ENCODE data around the gene PNPLA1.

The PNPLA1 gene

GRCh38 chr6:36309900-36310299, 40.0 kb downstream of the PNPLA1 start:
- H3K4me3 ChIP-seq (ENCODE audit: low read length) = no peak overlapping the region
- DNase-seq (ENCODE audit: low read depth) = no peak
- TF ChIP-seq CTCF (IDR thresholded peaks at IDR 0.05; ENCODE audit: insufficient read depth, low read depth, low read length, missing control alignments) = no peak

DNA sequence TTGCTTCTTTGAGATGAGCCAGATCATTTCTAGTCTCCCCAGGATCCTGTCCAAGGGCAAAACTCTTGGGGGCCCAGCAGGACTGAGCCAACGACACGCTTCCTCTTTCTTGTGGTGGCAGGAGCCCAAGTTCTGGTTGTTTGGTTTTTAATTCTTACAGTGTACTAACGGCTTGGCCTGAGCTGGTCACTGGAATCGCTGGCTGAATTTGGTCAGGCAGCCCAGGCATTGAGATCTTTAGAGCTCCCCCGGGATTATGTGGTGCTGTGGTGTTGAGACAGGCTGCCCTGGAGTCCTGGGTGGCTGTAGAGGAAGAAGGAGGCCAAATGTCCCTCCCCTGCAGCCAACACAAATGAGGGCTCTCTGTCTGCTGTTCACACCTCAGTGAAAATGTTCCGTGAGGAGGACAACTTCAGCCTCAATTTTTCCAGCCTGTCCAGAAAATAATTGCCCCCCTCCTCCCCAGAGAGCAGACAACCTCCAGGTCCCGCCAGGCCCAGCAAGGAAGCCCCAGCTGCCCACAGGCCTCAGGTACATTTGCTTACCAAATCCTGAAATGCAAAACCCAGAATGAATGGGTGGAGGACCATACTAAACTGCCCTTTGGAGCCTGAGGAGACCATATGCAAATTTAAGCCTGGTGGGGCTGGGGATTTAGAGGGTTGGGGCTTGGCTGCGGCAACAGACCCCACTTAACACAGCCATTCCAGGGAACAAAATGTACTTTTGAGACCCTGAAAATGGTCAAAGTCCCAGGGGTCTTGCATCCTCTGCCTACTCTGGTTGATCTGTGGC, 43.2 kb downstream of the PNPLA1 start:
- no peak for TF ChIP-seq CTCF (IDR thresholded peaks at IDR 0.05; ENCODE audit: insufficient read depth, low read depth, low read length, missing control alignments)
- no peak for DNase-seq (ENCODE audit: low read depth)
- H3K4me3 ChIP-seq (ENCODE audit: low read length) = no peak overlapping the region

GRCh38 chr6:36313649-36313936, 43.7 kb downstream of the PNPLA1 start:
- no peak overlapping the region for H3K4me3 ChIP-seq (ENCODE audit: low read length)
- no peak for DNase-seq (ENCODE audit: low read depth)
- no peak for TF ChIP-seq CTCF (IDR thresholded peaks at IDR 0.05; ENCODE audit: insufficient read depth, low read depth, low read length, missing control alignments)

DNA sequence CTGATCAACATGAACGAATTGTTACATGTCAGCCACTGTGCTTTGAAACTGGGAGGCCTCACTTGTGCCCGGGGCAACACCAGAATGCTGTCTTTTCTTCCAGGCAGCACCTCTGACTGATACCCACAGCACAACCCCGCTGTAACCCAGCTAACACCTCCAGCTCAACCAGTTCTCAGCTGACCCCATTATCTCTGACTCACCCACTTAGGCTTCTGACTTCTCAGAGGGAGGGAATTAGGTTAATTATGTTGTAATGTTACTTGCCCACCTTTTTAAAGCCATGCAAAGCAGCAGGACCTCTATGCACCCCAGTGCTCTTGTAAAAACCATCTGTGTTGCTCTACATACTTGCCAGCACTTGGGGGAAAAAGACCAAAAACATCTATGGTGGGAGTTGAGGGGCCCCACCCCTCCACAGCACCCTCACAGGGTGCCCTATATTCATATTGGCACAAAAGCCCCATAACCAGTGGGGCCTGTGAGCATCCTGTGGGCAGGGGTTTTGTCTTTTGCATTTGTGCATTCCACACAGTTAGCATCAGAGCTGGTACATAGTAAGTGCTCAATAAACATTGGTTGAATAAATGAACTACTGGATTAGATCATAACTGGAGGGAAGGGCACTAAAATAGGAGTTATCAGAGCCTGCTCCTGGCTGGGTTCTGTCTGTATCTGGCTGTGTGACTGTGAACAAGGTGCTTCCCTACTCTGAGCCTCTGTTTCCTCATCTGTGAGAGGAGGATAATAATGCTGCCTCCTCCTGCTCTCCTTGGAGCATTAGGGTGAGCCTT, 44.6 kb downstream of the PNPLA1 start:
- DNase-seq (ENCODE audit: low read depth) = peak; percentile 96
- TF ChIP-seq CTCF (IDR thresholded peaks at IDR 0.05; ENCODE audit: insufficient read depth, low read depth, low read length, missing control alignments) = no peak

GRCh38 chr6:36315921-36316320, 46.1 kb downstream of the PNPLA1 start:
- TF ChIP-seq CTCF (IDR thresholded peaks at IDR 0.05; ENCODE audit: insufficient read depth, low read depth, low read length, missing control alignments) = no peak
- H3K4me3 ChIP-seq (ENCODE audit: low read length) = no peak overlapping the region
- DNase-seq (ENCODE audit: low read depth) = no peak

More for the DNA sequence above, 44.6 kb downstream of the PNPLA1 start:
- H3K4me3 ChIP-seq (ENCODE audit: low read length) = no peak overlapping the region

- no peak overlapping the region for H3K4me3 ChIP-seq (ENCODE audit: low read length)
- no peak for TF ChIP-seq CTCF (IDR thresholded peaks at IDR 0.05; ENCODE audit: insufficient read depth, low read depth, low read length, missing control alignments)
- no peak for DNase-seq (ENCODE audit: low read depth)
These were observed 47.8 kb downstream of the PNPLA1 start for GRCh38 chr6:36317623-36318022.
